ENCODE data around the gene AMZ1.

DNA sequence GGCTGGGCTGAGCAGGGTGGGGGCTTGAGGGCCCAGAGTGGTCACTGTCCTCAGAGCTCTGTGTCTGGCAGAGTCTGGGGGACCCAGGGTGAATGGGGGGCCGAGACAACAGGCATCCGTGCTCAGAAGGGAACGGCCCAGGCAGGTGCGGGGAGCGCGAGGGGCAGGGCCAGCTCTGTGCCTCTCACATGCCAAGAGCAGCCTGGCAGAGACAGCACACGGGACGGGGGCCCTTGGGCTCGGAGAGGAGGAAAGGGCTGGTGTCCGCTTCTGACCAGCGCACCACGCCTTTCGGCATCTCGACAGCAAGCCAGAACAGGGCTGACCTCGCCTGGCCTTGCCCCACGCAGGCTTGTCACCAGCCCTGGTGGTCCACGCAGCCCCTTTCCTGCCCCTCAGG is 13.4 kb downstream of the AMZ1 start:
- TF ChIP-seq E2F4 (CRISPR knock-in tag; IDR thresholded peaks at IDR 0.05; ENCODE audit: borderline replicate concordance, low read depth) (no peak), CTCF (IDR thresholded peaks at IDR 0.05) (no peak), FOXP1 (CRISPR knock-in tag; IDR thresholded peaks at IDR 0.05; ENCODE audit: borderline replicate concordance) (no peak), ATF1 (CRISPR knock-in tag; IDR thresholded peaks at IDR 0.05) (no peak), ESRRA (CRISPR knock-in tag; IDR thresholded peaks at IDR 0.05; ENCODE audit: borderline replicate concordance) (no peak), TEAD4 (CRISPR knock-in tag; IDR thresholded peaks at IDR 0.05) (no peak), KAT7 (CRISPR knock-in tag; IDR thresholded peaks at IDR 0.05; ENCODE audit: borderline replicate concordance) (no peak), NR3C1 (CRISPR knock-in tag; conservative IDR thresholded peaks at IDR 0.05; ENCODE audit: low read depth) (no peak)
- TF ChIP-seq, protein P1, sequence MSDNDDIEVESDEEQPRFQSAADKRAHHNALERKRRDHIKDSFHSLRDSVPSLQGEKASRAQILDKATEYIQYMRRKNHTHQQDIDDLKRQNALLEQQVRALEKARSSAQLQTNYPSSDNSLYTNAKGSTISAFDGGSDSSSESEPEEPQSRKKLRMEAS (CRISPR knock-in tag; IDR thresholded peaks at IDR 0.05) = no peak
- TF ChIP-seq, protein P2, sequence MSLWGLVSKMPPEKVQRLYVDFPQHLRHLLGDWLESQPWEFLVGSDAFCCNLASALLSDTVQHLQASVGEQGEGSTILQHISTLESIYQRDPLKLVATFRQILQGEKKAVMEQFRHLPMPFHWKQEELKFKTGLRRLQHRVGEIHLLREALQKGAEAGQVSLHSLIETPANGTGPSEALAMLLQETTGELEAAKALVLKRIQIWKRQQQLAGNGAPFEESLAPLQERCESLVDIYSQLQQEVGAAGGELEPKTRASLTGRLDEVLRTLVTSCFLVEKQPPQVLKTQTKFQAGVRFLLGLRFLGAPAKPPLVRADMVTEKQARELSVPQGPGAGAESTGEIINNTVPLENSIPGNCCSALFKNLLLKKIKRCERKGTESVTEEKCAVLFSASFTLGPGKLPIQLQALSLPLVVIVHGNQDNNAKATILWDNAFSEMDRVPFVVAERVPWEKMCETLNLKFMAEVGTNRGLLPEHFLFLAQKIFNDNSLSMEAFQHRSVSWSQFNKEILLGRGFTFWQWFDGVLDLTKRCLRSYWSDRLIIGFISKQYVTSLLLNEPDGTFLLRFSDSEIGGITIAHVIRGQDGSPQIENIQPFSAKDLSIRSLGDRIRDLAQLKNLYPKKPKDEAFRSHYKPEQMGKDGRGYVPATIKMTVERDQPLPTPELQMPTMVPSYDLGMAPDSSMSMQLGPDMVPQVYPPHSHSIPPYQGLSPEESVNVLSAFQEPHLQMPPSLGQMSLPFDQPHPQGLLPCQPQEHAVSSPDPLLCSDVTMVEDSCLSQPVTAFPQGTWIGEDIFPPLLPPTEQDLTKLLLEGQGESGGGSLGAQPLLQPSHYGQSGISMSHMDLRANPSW (CRISPR knock-in tag; conservative IDR thresholded peaks at IDR 0.05; ENCODE audit: low read depth) = no peak
- TF ChIP-seq, protein P3, sequence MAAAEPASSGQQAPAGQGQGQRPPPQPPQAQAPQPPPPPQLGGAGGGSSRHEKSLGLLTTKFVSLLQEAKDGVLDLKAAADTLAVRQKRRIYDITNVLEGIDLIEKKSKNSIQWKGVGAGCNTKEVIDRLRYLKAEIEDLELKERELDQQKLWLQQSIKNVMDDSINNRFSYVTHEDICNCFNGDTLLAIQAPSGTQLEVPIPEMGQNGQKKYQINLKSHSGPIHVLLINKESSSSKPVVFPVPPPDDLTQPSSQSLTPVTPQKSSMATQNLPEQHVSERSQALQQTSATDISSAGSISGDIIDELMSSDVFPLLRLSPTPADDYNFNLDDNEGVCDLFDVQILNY (CRISPR knock-in tag; IDR thresholded peaks at IDR 0.05) = no peak
- TF ChIP-seq, protein P4, sequence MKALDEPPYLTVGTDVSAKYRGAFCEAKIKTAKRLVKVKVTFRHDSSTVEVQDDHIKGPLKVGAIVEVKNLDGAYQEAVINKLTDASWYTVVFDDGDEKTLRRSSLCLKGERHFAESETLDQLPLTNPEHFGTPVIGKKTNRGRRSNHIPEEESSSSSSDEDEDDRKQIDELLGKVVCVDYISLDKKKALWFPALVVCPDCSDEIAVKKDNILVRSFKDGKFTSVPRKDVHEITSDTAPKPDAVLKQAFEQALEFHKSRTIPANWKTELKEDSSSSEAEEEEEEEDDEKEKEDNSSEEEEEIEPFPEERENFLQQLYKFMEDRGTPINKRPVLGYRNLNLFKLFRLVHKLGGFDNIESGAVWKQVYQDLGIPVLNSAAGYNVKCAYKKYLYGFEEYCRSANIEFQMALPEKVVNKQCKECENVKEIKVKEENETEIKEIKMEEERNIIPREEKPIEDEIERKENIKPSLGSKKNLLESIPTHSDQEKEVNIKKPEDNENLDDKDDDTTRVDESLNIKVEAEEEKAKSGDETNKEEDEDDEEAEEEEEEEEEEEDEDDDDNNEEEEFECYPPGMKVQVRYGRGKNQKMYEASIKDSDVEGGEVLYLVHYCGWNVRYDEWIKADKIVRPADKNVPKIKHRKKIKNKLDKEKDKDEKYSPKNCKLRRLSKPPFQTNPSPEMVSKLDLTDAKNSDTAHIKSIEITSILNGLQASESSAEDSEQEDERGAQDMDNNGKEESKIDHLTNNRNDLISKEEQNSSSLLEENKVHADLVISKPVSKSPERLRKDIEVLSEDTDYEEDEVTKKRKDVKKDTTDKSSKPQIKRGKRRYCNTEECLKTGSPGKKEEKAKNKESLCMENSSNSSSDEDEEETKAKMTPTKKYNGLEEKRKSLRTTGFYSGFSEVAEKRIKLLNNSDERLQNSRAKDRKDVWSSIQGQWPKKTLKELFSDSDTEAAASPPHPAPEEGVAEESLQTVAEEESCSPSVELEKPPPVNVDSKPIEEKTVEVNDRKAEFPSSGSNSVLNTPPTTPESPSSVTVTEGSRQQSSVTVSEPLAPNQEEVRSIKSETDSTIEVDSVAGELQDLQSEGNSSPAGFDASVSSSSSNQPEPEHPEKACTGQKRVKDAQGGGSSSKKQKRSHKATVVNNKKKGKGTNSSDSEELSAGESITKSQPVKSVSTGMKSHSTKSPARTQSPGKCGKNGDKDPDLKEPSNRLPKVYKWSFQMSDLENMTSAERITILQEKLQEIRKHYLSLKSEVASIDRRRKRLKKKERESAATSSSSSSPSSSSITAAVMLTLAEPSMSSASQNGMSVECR (CRISPR knock-in tag; IDR thresholded peaks at IDR 0.05; ENCODE audit: borderline replicate concordance) = no peak
